HL-60 (cell line): ENCODE data around the gene TSPEAR.

ENCODE experiments used
- CTCF ChIP-seq: IDR thresholded peaks from one replicate; pipeline ENCODE4 v1.5.1; 2011; ENCODE audit warnings: low read length, control low read depth, inconsistent platforms; ENCODE audit not compliant: insufficient read depth
- GABPA ChIP-seq: IDR thresholded peaks from 2 replicates; pipeline ENCODE4 v1.6.1; 2012; ENCODE audit warnings: low read depth
- POLR2AphosphoS5 ChIP-seq: IDR thresholded peaks from 2 replicates; pipeline ENCODE4 v1.6.1; 2012; ENCODE audit warnings: low read depth
- REST ChIP-seq: IDR thresholded peaks from 2 replicates; pipeline ENCODE4 v1.6.1; 2012; ENCODE audit warnings: low read depth; ENCODE audit not compliant: insufficient replicate concordance
- SPI1 ChIP-seq: IDR thresholded peaks from 2 replicates; pipeline ENCODE4 v1.6.1; 2012; ENCODE audit warnings: low read depth, mild to moderate bottlenecking, borderline replicate concordance

- TF ChIP-seq CTCF, result no peak
- TF ChIP-seq POLR2AphosphoS5, result no peak
- no peak for TF ChIP-seq SPI1
- no peak for TF ChIP-seq GABPA
- TF ChIP-seq REST, result no peak
These were observed 228.6 kb downstream of the TSPEAR start for GRCh38 chr21:44482581-44483287.
